ENCODE results near the gene AGER.

DNA sequence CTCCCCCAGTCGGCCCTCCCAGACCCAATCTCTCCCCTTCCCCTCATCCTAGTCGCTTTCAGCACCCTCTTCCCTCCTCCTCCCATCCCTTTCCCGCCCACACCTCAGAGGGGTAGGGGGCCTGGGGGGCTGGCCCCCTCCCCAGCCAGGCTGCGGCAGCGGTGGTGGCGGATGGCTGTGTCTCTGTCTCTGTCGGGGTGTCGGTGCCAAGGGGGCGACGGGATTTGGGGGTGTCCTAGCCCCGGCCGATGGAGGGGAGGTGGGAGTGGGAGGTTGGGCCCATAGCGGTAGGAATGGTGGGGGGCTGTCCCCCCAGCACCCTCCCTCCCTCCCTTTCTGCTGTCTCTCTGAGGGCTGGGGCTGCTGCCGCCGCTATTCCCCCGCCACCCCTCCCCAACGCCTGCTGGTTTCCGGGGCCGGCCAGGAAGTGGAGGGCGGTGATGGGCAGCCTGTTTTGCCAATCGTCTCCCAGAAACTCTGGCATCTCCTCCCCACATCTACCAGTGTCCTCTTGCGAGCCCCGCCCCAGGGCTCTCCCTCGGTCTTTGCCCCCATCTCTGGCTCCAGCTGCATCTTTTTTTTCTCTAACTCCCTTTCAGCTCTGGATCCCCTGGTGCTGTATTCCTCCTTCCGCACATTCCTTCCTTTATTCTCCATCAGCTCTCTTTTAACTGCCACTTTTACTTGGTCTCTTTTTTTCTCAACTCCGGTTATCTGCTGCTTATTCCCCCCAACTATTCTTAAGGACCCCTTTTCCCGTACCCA, 8.2 kb downstream of the AGER start, which contains the start of gene AGPAT1:
- TF ChIP-seq, protein P1, sequence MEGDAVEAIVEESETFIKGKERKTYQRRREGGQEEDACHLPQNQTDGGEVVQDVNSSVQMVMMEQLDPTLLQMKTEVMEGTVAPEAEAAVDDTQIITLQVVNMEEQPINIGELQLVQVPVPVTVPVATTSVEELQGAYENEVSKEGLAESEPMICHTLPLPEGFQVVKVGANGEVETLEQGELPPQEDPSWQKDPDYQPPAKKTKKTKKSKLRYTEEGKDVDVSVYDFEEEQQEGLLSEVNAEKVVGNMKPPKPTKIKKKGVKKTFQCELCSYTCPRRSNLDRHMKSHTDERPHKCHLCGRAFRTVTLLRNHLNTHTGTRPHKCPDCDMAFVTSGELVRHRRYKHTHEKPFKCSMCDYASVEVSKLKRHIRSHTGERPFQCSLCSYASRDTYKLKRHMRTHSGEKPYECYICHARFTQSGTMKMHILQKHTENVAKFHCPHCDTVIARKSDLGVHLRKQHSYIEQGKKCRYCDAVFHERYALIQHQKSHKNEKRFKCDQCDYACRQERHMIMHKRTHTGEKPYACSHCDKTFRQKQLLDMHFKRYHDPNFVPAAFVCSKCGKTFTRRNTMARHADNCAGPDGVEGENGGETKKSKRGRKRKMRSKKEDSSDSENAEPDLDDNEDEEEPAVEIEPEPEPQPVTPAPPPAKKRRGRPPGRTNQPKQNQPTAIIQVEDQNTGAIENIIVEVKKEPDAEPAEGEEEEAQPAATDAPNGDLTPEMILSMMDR (IDR thresholded peaks at IDR 0.05; ENCODE audit: extremely low read depth in 1 of 2, insufficient read depth in 1 of 2, low read depth in 1 of 2, low read length in 2 of 2), result no peak
- TF ChIP-seq POLR2AphosphoS5 (IDR thresholded peaks at IDR 0.05; ENCODE audit: insufficient read depth, low read depth, low read length), result peak; percentile 92

All from endothelial cell of umbilical vein (primary cell).